Right lobe of liver (tissue), 4 donors: Measurements from ENCODE around the gene KCNJ4.

Experiments used
- CTCF ChIP-seq, 4 donors: fragments of 200-600 bp in 3 of 4; fragments of 450-650 bp in 1 of 4; IDR thresholded peaks; one replicate each; pipeline versions ENCODE4 v1.5.1 to v1.8.0; 2016 to 2022; ENCODE audit warnings: antibody characterized with exemption in 4 of 4, mild to moderate bottlenecking in 2 of 4
- POLR2A ChIP-seq: fragments of 450-650 bp; IDR thresholded peaks from one replicate; pipeline ENCODE4 v1.6.1; 2017; ENCODE audit warnings: antibody characterized with exemption, mild to moderate bottlenecking
- donor health status: DM: no; HTN: no; CAD: no.
- donor health status: DM: no; HTN: no; CAD: no.
- donor health status: DM: no; HTN: yes; CAD: no.

- TF ChIP-seq CTCF (IDR thresholded peaks at IDR 0.05) (no peak), POLR2A (no peak)
Measured at GRCh38 chr22:38468443-38469305, 13.7 kb upstream of the KCNJ4 start.
